Upper lobe of left lung (tissue), 4 donors: ENCODE data around the gene ITPR2.

ENCODE experiments used
- CTCF ChIP-seq, 6 experiments: fragments of 450-650 bp in 4 of 6; fragments of 200-600 bp in 2 of 6; sonication (generic) in 2 of 6; IDR thresholded peaks; one replicate each; pipeline ENCODE4 v1.5.1; 2016 to 2019; ENCODE audit warnings: antibody characterized with exemption in 6 of 6
- EP300 ChIP-seq, 4 donors: sonication (generic); formaldehyde crosslinking; IDR thresholded peaks; one replicate each; pipeline ENCODE4 v1.5.1; 2017; ENCODE audit warnings: antibody characterized with exemption in 4 of 4, control low read depth in 2 of 4
- POLR2A ChIP-seq, 4 donors: fragments of 450-650 bp; IDR thresholded peaks; one replicate each; pipeline ENCODE4 v1.5.1; 2016 to 2017; ENCODE audit warnings: antibody characterized with exemption in 4 of 4, mild to moderate bottlenecking in 2 of 4

- no peak for TF ChIP-seq EP300 (IDR thresholded peaks at IDR 0.05)
- TF ChIP-seq CTCF (IDR thresholded peaks at IDR 0.05) = no peak
- TF ChIP-seq POLR2A (IDR thresholded peaks at IDR 0.05) = no peak
These were observed 501.9 kb downstream of the ITPR2 start for GRCh38 chr12:26331136-26331535.
